AG08396 (cell line): ENCODE results near the gene COPS7B.

Source experiments
- DNase-seq: peaks from one replicate; pipeline ENCODE4 v3.0.0; 2012; ENCODE audit warnings: low spot score, mixed read lengths

Gene COPS7B

DNA sequence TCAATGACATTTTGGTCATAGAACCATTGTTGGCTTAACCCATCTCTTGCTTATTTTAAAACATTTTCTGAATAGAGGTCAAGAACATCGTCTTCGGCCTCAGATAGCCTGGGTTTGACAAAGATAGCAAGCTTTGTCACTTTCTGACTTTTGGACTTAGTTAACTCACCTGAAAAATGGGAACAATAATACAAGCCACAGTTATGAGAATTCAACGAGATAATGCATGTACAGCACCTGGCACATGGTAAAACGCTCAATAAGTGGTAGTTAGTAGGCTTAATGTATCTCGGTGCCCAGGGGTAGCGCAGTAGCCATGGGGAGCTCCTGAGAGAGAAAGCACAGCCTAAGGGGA lies 446 bp upstream of the COPS7B start:
- no peak for DNase-seq

DNA sequence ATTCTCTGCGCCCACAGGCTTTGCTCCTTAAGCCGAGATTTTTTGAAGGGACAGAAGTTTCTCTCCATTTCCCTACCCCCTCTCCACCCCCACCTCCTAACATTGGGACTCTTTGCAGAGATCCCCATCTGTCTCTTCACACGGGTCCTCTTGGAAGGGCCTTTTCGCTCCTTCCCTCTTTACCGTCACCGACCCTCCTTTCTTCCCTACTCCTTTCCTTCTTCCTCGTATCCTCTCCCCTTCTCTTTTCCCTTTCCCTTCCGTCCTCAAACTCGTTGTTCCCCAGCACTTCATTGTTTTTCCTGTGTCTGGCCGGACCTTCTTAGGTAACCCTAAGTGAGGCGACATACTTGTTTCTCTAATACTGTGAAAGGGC lies 660 bp downstream of the COPS7B start:
- DNase-seq, result no peak

DNA sequence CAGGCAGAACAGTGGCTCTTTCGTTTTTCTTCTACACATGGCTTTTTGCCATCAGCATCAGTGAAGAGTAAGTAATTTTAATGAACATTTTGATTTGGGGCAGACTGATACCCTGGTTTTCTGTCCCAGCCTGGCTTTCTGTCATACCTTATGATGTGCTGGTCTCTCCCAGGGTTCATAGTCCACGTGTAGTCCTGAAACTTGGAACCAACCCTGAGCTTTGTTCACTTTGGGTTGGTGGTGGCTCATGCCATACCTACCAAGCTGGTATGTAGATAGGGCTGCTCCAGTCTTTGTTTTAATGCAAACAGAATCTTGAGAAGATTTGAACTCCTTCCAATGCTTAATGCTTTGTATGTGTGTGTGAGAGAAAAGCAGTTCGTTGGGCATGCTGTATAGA lies 4.9 kb downstream of the COPS7B start:
- no peak for DNase-seq

DNA sequence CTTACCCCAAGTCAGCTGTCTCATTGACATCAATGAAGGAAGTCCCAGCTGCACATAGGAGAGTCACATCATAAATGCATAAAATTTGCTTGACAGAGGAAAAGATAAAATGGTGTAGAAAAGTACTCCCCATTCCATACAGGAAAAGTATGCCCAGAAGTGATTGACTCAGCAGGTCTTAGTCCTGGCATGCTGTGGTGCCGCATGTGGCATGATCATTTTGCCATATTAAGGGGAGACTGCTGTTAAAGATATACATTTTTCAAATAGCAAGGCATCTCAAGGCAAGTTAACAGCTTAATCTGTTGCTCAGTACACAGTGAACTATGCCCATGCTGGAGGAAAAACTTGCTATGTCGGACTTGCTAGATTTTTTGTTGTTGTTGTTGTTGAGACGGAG lies 8.1 kb downstream of the COPS7B start:
- DNase-seq, result no peak

DNA sequence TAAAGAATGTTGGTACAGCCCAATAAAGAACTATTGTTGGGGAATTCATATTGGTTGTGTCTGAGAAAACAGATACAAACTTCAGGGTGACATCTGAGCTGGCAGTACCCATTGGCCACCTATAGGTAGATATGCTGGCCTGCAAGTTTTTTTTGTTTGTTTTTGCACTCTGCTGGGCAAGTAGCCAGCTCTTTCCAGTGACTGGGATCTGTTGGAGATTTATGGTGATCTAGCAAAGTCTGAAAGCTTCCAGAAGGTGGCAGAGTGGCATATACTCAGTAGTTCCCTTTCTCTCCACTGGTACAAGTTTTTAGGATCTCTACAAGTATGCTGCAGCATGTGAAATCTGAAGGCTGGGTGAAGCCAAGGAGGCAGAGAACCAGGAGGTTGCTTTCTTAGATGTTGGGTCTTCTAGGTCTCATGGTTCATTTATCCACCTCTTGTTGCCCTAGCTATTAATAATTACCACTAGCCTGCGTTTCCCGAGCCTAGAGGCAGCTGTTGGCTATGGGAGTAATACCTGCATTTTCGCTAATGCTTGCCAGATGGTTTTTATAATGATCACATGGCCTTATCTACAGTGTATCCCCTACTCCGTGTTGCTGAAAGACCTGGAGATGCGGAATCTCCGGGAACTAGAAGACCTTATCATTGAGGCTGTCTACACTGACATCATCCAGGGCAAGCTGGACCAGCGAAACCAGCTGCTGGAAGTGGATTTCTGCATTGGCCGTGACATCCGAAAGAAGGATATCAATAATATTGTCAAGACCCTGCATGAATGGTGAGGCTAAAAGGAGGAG lies 9.5 kb downstream of the COPS7B start:
- peak; percentile 77 for DNase-seq

DNA sequence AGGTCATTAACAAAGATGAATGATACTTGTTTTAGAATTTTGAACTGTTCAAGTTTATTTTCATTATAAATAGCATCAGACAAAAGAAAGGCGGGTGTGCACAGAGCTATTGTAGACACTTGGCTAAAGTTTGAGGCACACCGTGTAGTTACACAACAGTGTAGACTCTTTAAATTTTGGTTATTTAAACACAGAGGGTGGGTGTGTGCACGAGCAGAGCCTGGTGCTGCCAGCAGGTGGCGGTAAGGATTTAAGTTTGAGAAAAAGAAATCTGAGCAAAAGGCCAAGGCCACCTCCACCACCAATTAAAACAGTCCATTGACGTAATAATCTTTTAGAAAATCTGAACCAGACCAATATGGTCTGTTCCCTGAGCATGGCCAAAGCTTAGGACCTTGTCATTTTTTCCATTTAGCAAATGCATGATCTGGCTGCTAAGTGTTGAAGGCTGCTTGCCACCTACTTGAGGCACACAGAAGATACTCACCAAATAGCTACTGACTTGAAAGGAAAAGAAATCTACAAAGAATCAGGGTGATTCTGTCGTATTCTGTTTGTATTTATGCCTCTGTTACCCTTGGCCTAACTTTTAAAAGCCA lies 14.3 kb downstream of the COPS7B start:
- DNase-seq, result peak; percentile 55

DNA sequence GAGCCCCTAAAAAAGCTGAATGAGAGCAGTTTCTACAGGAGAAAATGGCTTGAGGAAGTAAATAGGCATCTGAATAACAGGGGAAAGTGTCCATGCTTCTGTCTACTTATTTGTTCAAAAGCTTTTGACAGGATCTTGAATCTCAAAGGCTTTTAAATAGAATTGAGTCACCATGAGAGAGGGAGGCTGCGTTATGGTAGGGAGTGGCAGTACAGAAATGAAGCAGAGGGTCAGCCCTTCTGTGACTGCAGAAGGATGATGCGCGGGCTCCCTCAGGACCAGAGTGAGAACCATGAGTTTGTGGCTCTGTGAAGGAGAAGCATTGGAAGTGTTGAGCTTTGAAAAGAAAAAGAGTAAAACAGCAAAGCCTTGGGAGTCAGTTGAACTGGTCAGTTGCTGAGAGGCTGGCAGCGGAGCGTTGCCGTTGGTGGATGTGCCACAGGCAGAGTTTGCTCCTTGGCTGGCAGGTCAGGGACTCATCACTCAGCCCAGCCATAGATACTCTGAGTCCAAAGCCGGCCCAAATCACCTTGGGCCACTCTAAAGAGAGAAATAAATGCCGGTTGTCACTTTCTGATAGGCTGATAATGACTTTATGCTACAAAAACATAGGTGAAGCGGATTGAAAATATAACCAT lies 17.4 kb downstream of the COPS7B start:
- DNase-seq, result no peak

DNA sequence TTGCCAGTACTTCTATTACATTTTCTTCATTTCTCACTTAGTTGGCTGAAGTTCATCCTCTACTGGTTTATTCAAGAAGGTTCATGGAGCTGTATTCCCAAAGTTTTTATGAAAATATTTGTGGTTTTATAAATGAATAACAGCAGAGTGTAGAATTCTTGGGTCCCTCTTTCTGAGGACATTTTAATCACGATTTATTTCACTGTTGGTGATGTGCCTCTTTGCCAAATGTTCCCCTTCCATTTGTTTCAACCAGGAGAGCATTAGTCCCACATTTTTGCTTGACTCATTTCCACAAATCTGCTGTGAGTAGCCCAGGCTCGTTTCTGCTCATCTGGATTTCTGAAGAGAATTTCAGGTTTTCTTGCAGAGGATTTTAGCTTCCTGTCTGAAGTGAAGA lies 20.8 kb downstream of the COPS7B start:
- DNase-seq, result no peak

DNA sequence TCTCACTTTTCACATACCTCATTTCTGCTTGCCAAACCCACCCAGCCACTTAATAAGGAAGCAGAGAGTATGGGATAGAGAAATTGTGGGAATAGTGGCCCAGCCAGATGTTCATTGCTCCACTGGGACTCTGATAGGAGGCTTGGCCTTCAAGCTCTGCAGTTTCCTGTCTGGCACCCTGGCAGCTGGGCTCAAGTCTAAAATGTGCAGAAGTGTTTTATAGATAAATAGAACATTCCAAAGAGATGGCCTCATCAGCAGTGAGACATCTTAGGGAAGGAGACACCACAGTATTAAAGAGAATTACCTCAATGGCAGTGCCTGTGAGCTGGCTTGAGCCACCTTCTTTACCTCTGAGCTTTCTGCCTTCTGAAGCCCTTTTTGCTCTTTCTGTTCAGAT lies 24.7 kb downstream of the COPS7B start:
- DNase-seq, result peak; percentile 71

DNA sequence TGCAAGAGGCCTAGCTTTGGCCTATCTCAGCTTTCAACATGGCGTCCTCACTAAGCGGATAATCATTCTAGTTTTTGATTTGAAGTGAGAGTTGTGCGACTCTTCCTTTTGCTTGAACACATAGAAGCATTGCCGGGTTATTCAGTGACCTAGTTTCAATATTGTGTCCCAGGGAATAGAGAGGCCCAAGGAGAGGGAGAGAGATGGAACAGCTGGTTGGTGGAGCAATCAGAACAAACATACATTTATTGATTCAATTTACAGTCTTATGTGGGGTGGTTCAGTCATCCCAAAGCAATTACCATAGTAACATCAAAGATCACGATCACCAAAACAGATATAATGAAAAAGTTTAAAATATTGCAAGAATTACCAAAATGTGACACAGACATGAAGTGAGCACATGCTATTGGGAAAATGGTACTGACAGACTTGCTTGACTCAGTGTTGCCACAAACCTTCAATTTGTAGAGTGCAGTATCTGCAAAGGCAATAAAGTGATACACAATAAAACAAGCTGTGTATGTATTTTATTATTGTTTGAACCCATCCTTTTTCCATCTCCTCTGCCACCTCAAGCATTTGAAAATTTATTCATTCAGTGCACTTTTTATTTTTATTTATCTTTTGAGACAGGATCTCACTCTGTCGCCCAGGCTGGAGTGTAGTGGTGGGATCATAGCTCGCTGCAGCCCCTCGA lies 30.2 kb downstream of the COPS7B start:
- no peak for DNase-seq

DNA sequence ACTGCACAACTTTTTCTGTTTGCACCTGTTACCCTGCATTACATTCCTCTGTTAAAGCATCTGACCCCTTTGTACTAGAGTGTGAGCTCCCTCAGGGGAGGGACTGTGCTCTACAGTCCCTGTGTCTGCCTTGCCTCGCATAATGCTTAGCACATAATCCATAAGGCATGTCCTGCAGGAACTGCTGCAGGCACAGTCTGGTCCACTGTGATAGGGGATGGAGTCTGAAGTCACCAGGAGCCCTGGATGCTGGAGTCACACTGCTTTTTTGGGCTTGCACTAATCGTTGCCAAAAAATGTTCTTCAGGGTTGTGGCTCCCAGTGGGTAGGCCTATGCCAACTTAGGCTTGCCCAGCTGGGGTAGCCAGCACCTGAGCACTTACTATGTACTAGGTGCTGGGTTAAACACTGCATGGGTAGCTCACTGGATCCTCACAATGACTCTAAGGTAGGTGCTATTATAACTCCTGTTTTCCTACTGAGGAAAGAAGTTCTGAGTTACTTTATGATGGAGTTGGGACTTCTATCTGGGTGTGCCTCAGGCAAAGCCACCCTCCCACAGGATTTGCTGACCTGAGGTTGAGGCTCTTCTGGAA lies 33.3 kb downstream of the COPS7B start:
- no peak for DNase-seq

DNA sequence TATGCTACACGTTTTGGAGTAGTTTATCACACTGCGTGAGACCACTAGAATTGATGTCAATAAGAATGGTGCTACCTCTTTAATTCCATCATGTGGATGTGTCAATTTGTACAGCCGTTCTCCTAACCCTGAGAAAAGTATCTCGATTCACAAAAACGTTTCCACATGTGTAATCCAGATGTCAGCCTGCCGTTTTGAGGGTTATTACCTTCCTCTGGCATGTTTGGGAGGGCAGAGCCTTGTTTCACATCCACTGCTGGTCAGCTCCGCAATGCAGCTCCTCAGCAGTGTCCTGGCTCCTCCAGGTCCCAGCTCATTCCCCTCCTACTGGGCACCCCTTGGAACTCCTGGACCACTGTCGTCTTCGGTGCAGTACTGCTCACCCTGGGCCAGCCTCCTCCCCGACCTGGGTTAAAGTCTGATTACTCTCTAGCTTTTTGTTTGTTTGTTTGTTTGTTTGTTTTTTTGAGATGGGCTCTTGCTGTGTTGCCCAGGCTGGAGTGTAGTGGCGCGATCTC lies 34.6 kb downstream of the COPS7B start:
- DNase-seq, result no peak

DNA sequence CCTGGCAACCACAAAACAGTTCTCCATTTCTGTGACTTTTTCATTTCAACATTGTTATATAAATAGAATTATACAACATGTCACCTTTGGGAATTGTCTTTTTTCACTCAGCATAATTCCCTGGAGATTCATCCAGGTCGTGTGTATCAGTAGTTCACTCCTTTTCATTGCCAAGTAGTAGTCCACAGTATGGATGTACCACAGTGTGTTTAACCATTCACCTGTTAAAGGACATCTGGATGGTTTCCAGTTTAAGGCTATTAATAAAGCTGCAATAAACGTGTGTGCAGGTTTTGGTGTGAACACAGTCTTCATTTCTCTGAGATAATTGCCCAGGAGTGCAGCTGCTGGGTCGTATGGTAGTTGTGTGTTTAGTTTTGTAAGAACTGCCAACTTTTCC lies 35.7 kb downstream of the COPS7B start:
- no peak for DNase-seq

DNA sequence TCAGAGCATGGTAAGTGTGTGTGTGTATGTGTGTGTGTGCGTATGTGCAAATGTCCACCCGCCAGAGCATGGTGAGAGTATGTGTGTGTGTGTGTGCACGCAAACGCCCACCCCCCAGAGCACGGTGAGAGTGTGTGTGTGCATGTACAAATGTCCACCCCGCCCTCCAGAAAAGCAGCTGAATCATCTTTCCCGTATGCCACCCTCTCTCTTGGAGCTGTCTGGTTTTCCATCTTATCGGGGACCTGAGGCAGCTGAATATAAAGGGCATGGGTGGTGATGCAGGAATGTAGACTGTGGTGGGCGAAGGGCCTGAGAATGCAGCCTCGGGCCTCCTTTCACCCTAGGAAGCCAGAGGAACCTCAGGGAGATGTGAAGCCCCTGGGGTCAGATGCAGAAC lies 66.9 kb downstream of the COPS7B start:
- no peak for DNase-seq

DNA sequence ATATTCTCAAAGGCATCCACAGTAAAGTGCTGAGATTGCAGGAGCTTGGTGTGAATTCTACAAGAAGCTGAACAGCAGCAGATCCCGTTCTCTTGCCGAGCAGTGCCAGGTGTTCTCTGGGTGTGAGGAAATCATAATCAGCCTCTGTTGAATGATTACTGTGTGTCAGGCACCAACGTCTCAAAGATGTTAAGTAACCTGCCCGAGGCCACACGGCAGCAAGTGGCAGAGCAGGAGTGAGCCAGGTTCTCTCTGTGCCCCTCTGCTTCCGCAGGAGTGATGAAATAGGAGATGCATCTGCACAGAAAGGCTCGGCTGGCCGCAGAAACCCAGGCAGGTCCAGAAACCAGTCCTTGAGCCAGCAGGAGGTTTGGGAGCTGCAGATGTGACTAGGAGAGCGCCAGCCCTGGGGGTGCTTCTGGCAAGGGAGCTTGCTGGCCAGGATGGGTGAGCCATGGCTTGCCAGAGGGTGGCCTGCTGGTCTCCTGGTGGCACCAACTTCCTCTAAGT lies 68.4 kb downstream of the COPS7B start:
- no peak for DNase-seq

DNA sequence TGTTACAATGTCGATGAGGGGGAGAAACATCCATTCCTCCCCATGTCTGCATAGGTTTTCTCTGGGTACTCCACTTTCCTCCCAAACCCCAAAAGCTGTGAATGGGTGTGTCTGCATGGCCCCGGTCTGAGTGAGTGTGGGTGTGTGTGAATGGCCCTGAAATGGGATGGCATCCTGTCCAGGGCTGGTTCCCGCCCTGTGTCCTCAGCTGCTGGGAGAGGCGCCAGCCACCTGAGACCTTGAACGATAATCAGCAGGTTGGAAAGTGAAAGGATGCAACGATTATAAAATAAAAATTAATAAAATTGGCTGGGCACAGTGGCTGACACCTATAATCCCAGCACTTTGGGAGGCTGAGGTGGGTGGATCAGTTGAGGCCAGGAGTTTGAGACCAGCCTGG lies 70.7 kb downstream of the COPS7B start:
- no peak for DNase-seq
